GM12878 (cell line): ENCODE results near the gene NLE1. TPM values are rescaled to one million over a fixed set of nuclear protein-coding genes. Genes with fewer than 3 reads are reported as not detected.

ENCODE experiments used
- ATAC-seq: fragments of 200-7000 bp; cut with Tn5 transposase; 3 replicates; pipeline ENCODE4 v1.9.1; 2020; ENCODE audit warnings: mild to moderate bottlenecking, moderate library complexity
- BruUV-seq: library from RNA; stranded (reverse); fragments of 400-500 nt; replicated peaks from 2 replicates; lab custom pipeline; 2021; lab: Mats Ljungman, UMichigan
- CTCF ChIA-PET: fragments of 300-600 bp; sonication (Branson Sonifier 250); formaldehyde crosslinking; extraction: SDS; loops from one replicate; lab custom pipeline; 2021; ENCODE audit warnings: inconsistent platforms; lab: Yijun Ruan, JAX
- POLR2A ChIA-PET: fragments of 350-600 bp; formaldehyde crosslinking; extraction: SDS; loops from one replicate; lab custom pipeline; 2021; ENCODE audit warnings: inconsistent platforms; lab: Charles Lee
- RAD21 ChIA-PET: fragments of 300-600 bp; sonication (Branson Sonifier 250); formaldehyde crosslinking; loops from one replicate; lab custom pipeline; 2023; ENCODE audit warnings: antibody characterized with exemption; ENCODE audit not compliant: unreplicated experiment; lab: Charles Lee
- SMC1A ChIA-PET: fragments of 300-600 bp; sonication (Branson Sonifier 250); formaldehyde crosslinking; loops from one replicate; lab custom pipeline; 2023; ENCODE audit not compliant: unreplicated experiment, uncharacterized antibody; lab: Charles Lee
- DNase-seq: peaks from one replicate; pipeline ENCODE4 v3.0.0-alpha.2; 2011; ENCODE audit warnings: low read depth, low spot score
- FAIRE-seq: peaks from 3 replicates; lab custom pipeline; 2011; peaks lifted over from hg19 to GRCh38; lab: Jason Lieb, UNC
- H2AFZ ChIP-seq: 2 replicates; pipeline ENCODE4 v1.6.0; 2011; ENCODE audit warnings: low read depth, low read length, control low read depth; ENCODE audit not compliant: control insufficient read depth
- H3K27ac ChIP-seq: 2 replicates; pipeline ENCODE4 v1.5.1; 2011; ENCODE audit warnings: control low read depth; ENCODE audit not compliant: control insufficient read depth, insufficient read depth
- H3K27me3 ChIP-seq, 2 experiments: replicated peaks in 1 of 2; 2 replicates each; pipeline versions ENCODE4 v1.6.0 to v1.6.1; 2011; ENCODE audit warnings: low read length in 1 of 2; ENCODE audit not compliant: control insufficient read depth in 2 of 2, insufficient read depth in 2 of 2
- H3K36me3 ChIP-seq, 2 experiments: 2 replicates each; pipeline ENCODE4 v1.5.1; 2011; ENCODE audit warnings: low read length in 1 of 2; ENCODE audit not compliant: control insufficient read depth in 2 of 2, insufficient read depth in 2 of 2
- H3K4me1 ChIP-seq: 2 replicates; pipeline ENCODE4 v1.6.1; 2011; ENCODE audit warnings: mild to moderate bottlenecking, low read length, moderate library complexity, mixed read lengths; ENCODE audit not compliant: control insufficient read depth, insufficient read depth
- H3K4me2 ChIP-seq: 2 replicates; pipeline ENCODE4 v1.6.0; 2011; ENCODE audit warnings: control low read depth; ENCODE audit not compliant: control insufficient read depth, insufficient read depth
- H3K4me3 ChIP-seq: fragments of 200-600 bp; sonication (generic); 2 replicates; pipeline ENCODE4 v1.5.1; 2016
- H3K79me2 ChIP-seq: 2 replicates; pipeline ENCODE4 v1.6.0; 2011; ENCODE audit warnings: low read length; ENCODE audit not compliant: control insufficient read depth, insufficient read depth
- H3K9ac ChIP-seq: 2 replicates; pipeline ENCODE4 v1.8.0; 2011; ENCODE audit warnings: low read length, control low read depth, mixed read lengths; ENCODE audit not compliant: control insufficient read depth, insufficient read depth
- H3K9me3 ChIP-seq: replicated peaks from 3 replicates; pipeline ENCODE4 v1.5.1; 2011; ENCODE audit warnings: mild to moderate bottlenecking, low read length; ENCODE audit not compliant: control insufficient read depth, insufficient read depth
- H4K20me1 ChIP-seq: 2 replicates; pipeline ENCODE4 v1.6.0; 2011; ENCODE audit not compliant: control insufficient read depth, insufficient read depth
- CBFB ChIP-seq: IDR thresholded peaks from 2 replicates; pipeline ENCODE4 v1.6.1; 2016; ENCODE audit warnings: antibody characterized with exemption, low read depth
- CHD2 ChIP-seq: IDR thresholded peaks from 2 replicates; pipeline ENCODE4 v1.6.1; 2011; ENCODE audit warnings: low read depth, low read length, improper control_type of control experiment, borderline replicate concordance
- CHD4 ChIP-seq: fragments of 200-600 bp; sonication (generic); IDR thresholded peaks from 2 replicates; pipeline ENCODE4 v1.6.1; 2016; ENCODE audit warnings: mild to moderate bottlenecking
- CREB1 ChIP-seq: IDR thresholded peaks from 2 replicates; pipeline ENCODE4 v1.6.1; 2012; ENCODE audit warnings: low read depth, mild to moderate bottlenecking, inconsistent platforms
- ESRRA ChIP-seq: IDR thresholded peaks from 2 replicates; pipeline ENCODE4 v1.6.1; 2012; ENCODE audit warnings: mild to moderate bottlenecking, low read length, improper control_type of control experiment
- EZH2 ChIP-seq: IDR thresholded peaks from 2 replicates; pipeline ENCODE4 v1.6.1; 2012; ENCODE audit warnings: low read depth, mild to moderate bottlenecking, control low read depth, inconsistent platforms, low read length, borderline replicate concordance; ENCODE audit not compliant: control insufficient read depth
- JUNB ChIP-seq: IDR thresholded peaks from 2 replicates; pipeline ENCODE4 v1.6.1; 2016; ENCODE audit warnings: antibody characterized with exemption, mild to moderate bottlenecking
- MYB ChIP-seq: fragments of 150-350 bp; IDR thresholded peaks from 2 replicates; pipeline ENCODE4 v1.6.1; 2014; ENCODE audit warnings: mild to moderate bottlenecking, low read depth, low read length, borderline replicate concordance
- NFYB ChIP-seq: IDR thresholded peaks from 2 replicates; pipeline ENCODE4 v1.6.1; 2011; ENCODE audit warnings: low read depth, mild to moderate bottlenecking, low read length, improper control_type of control experiment, moderate library complexity; ENCODE audit not compliant: insufficient read depth
- RUNX3 ChIP-seq: IDR thresholded peaks from 2 replicates; pipeline ENCODE4 v1.6.1; 2012; ENCODE audit warnings: low read length, inconsistent platforms
- SIX5 ChIP-seq: IDR thresholded peaks from 2 replicates; pipeline ENCODE4 v1.6.1; 2011; ENCODE audit warnings: mild to moderate bottlenecking, low read depth, low read length, moderate library complexity; ENCODE audit not compliant: severe bottlenecking
- SMC3 ChIP-seq: IDR thresholded peaks from 2 replicates; pipeline ENCODE4 v1.6.1; 2011; ENCODE audit warnings: low read length, improper control_type of control experiment, borderline replicate concordance
- ZBTB40 ChIP-seq: fragments of 450-650 bp; IDR thresholded peaks from 2 replicates; pipeline ENCODE4 v1.6.1; 2016; ENCODE audit warnings: mild to moderate bottlenecking, moderate library complexity, borderline replicate concordance
- ZNF217 ChIP-seq: fragments of 450-650 bp; IDR thresholded peaks from 2 replicates; pipeline ENCODE4 v1.6.1; 2017; ENCODE audit warnings: antibody characterized with exemption, mild to moderate bottlenecking
- WGBS: methylation state at CpG from one replicate; pipeline ENCODE4 v1.1.6; 2016; ENCODE audit warnings: low lambda C conversion rate; ENCODE audit not compliant: insufficient replicate concordance, insufficient coverage; ENCODE audit errors: missing lambda C conversion rate; 5-methylcytosine and 5-hydroxymethylcytosine counted together
- in situ Hi-C: fragments of 300-500 bp; cut with MboI; formaldehyde crosslinking; loops from 9 replicates; pipeline ENCODE4 v1.14.3; 2018; ENCODE audit warnings: mixed read lengths
- intact Hi-C: fragments of 100-400 bp; cut with micrococcal nuclease; formaldehyde crosslinking; loops from one replicate; pipeline ENCODE4 v1.14.2; 2022; ENCODE audit not compliant: unreplicated experiment
- polyA plus RNA-seq, 11 experiments: library from polyadenylated mRNA; depleted of rRNA in 4 of 11; unstranded in 6 of 11; stranded (reverse) in 5 of 11; fragments of >200 nt; fragmentation: Nextera tagmentation in 4 of 11; fragmentation: Illumina TruSeq in 1 of 11; extraction: Ambion mirVana in 4 of 11; extraction: Trizol in 1 of 11; gene quantifications; 1 replicate in 1 of 11; 2 replicates in 10 of 11; pipeline versions ENCODE4 v1.2.1 to v1.2.3, GENCODE V29; 2011 to 2016; ENCODE audit warnings: inconsistent platforms in 2 of 11, missing spikeins in 2 of 11, low read depth in 1 of 11
- total RNA-seq, 4 experiments: library from RNA; depleted of rRNA in 3 of 4; stranded (reverse); fragments of >200 nt in 3 of 4; fragmentation: Illumina TruSeq in 1 of 4; extraction: Trizol in 1 of 4; gene quantifications; 2 replicates each; pipeline versions ENCODE4 v1.2.1 to v1.2.3, GENCODE V29; 2013 to 2021
- TF ChIP-seq, protein P1 (sequence below): fragments of 150-350 bp; IDR thresholded peaks from 2 replicates; pipeline ENCODE4 v1.6.1; 2016; ENCODE audit warnings: low read depth, low read length

NLE1 gene
- total and polyA plus RNA-seq, 10 of the 15 experiments (the other 5 are each of a cell fraction or from before 2014, with no cell fraction given), result 2.4 to 33.5 (median 17.6) TPM

GRCh38 chr17:35083071-35083470, 59.0 kb downstream of the NLE1 start:
- FAIRE-seq (no peak), ATAC-seq (no peak), DNase-seq (no peak)
- Histone ChIP-seq H3K4me1 (peaks cover 37% of the 10 kb centered on the region), H3K36me3 (no peaks in the 10 kb centered on the region; a peak in 1 of 4 replicates), H3K79me2 (peaks cover 90% of the 10 kb centered on the region), H3K27me3 (no peaks in the 10 kb centered on the region), H3K9me3 (no peaks in the 10 kb centered on the region), H3K27ac (peak overlapping the region; percentile 83; the same call in 1 of the 2 replicates), H3K4me3 (peak overlapping the region; percentile 28; the same call in 1 of the 2 replicates), H4K20me1 (no peaks in the 10 kb centered on the region), H3K4me2 (peak overlapping the region; percentile 73), H3K9ac (peak overlapping the region; percentile 48), H2AFZ (no peak overlapping the region)
- 62% methylated on average over 2 of the region's 2 CpGs for WGBS
- in situ Hi-C loops, result no loop called here
- BruUV-seq, result no TSS peak
- TF ChIP-seq MYB, result no peak
- TF ChIP-seq CHD2, result no peak
- TF ChIP-seq NFYB, result no peak
- no peak for TF ChIP-seq SIX5
- no peak for TF ChIP-seq CBFB
- TF ChIP-seq EZH2, result no peak
- TF ChIP-seq CHD4, result no peak
- no peak for TF ChIP-seq ESRRA
- TF ChIP-seq, protein P1, sequence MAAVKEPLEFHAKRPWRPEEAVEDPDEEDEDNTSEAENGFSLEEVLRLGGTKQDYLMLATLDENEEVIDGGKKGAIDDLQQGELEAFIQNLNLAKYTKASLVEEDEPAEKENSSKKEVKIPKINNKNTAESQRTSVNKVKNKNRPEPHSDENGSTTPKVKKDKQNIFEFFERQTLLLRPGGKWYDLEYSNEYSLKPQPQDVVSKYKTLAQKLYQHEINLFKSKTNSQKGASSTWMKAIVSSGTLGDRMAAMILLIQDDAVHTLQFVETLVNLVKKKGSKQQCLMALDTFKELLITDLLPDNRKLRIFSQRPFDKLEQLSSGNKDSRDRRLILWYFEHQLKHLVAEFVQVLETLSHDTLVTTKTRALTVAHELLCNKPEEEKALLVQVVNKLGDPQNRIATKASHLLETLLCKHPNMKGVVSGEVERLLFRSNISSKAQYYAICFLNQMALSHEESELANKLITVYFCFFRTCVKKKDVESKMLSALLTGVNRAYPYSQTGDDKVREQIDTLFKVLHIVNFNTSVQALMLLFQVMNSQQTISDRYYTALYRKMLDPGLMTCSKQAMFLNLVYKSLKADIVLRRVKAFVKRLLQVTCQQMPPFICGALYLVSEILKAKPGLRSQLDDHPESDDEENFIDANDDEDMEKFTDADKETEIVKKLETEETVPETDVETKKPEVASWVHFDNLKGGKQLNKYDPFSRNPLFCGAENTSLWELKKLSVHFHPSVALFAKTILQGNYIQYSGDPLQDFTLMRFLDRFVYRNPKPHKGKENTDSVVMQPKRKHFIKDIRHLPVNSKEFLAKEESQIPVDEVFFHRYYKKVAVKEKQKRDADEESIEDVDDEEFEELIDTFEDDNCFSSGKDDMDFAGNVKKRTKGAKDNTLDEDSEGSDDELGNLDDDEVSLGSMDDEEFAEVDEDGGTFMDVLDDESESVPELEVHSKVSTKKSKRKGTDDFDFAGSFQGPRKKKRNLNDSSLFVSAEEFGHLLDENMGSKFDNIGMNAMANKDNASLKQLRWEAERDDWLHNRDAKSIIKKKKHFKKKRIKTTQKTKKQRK, result no peak
- no peak for TF ChIP-seq CREB1
- TF ChIP-seq ZNF217, result no peak
- TF ChIP-seq SMC3, result no peak
- TF ChIP-seq JUNB, result no peak
- no peak for TF ChIP-seq RUNX3
- TF ChIP-seq ZBTB40, result no peak
- POLR2A ChIA-PET, result interaction anchor here (1.2 to 7.1 kb wide), 5 partner anchors 13 to 55 kb away, joined by 3 to 102 read pairs (median 4); partner anchors contain the start of gene RFFL
- CTCF ChIA-PET, result interaction anchor here (0.8 to 2.2 kb wide), 7 partner anchors 9 to 457 kb away, joined by 3 to 21 read pairs (median 5); partner anchors contain the start of gene RFFL
- SMC1A ChIA-PET, result interaction anchor here (1.1 to 14.7 kb wide), 11 partner anchors 17 to 102 kb away, joined by 3 to 534 read pairs (median 4); partner anchors contain the start of gene RFFL
- intact Hi-C loops, result no loop called here
- RAD21 ChIA-PET, result interaction anchor here (1.1 to 17.8 kb wide), 8 partner anchors 10 to 455 kb away, joined by 4 to 452 read pairs (median 6); partner anchors contain the start of genes RFFL and SLFN12L
